K562 (cell line): ENCODE data around the gene DESI1. TPM values are rescaled to one million over a fixed set of nuclear protein-coding genes. Genes with fewer than 3 reads are reported as not detected.

ENCODE experiments used
- HES1 ChIP-seq: fragments of 450-650 bp; IDR thresholded peaks from 2 replicates; pipeline ENCODE4 v1.6.1; 2016; ENCODE audit warnings: low read depth, mild to moderate bottlenecking, moderate library complexity
- HMG20B ChIP-seq: fragments of 250-450 bp; sonication (Bioruptor Pico); IDR thresholded peaks from 2 replicates; pipeline ENCODE4 v1.5.0; 2021; ENCODE audit warnings: mild to moderate bottlenecking
- MCM3 ChIP-seq: fragments of 450-650 bp; IDR thresholded peaks from 2 replicates; pipeline ENCODE4 v1.6.1; 2016
- SFPQ ChIP-seq: fragments of 200-400 bp; formaldehyde crosslinking; IDR thresholded peaks from 2 replicates; pipeline ENCODE4 v1.6.1; 2017; ENCODE audit warnings: mild to moderate bottlenecking, low read depth, low read length, moderate library complexity
- SMARCB1 ChIP-seq: IDR thresholded peaks from 2 replicates; pipeline ENCODE4 v1.6.1; 2011; ENCODE audit warnings: improper control_type of control experiment, low read depth; ENCODE audit not compliant: insufficient read length
- polyA plus RNA-seq, 8 experiments: library from polyadenylated mRNA; depleted of rRNA in 4 of 8; stranded (reverse) in 5 of 8; unstranded in 3 of 8; fragments of >200 nt; fragmentation: Nextera tagmentation in 2 of 8; fragmentation: Illumina TruSeq in 1 of 8; extraction: Ambion mirVana in 2 of 8; extraction: Trizol in 1 of 8; gene quantifications; 2 replicates each; pipeline versions ENCODE4 v1.2.1 to v1.2.3, GENCODE V29; 2011 to 2014; ENCODE audit warnings: inconsistent platforms in 1 of 8, missing spikeins in 1 of 8
- total RNA-seq, 7 experiments: library from RNA; depleted of rRNA in 6 of 7; stranded (reverse); fragments of >200 nt in 6 of 7; fragmentation: Illumina TruSeq in 2 of 7; extraction: Trizol in 2 of 7; gene quantifications; 2 replicates each; pipeline versions ENCODE4 v1.2.1 to v1.2.3, GENCODE V29; 2011 to 2021; ENCODE audit warnings: low replicate concordance in 1 of 7
- TF ChIP-seq, protein P1 (sequence below): fragments of 250-450 bp; sonication (Bioruptor Pico); IDR thresholded peaks from 2 replicates; pipeline ENCODE4 v1.9.0; 2021; ENCODE audit warnings: mild to moderate bottlenecking

The DESI1 gene
- total and polyA plus RNA-seq, 9 of the 15 experiments (the other 6 are each of a cell fraction or from before 2014, with no cell fraction given): 7.2 to 45.9 (median 29.8) TPM

DNA sequence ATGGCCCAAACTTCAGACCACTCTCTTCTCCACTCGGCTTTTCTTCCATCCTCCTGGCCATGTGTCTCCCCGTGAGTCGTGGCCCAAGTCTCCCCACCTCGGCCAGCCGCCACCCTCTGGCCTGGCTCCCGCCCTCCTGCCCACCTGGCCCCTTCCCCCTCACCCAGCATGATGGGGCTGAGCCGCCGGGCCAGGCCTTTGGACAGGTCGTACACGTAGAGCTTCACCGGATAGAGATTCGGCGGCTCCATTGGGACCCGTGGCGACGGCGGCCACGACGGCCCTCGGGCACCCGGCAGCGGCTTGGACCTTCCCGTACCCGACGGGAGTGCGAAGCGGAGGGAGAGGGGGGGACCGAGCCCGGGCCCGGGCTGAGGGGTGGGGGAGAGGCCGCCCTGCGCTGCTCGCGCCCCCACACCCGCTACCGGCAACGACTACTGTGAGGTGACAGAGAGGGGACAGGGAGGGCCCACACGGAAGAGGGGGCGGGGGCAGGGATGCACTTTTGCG lies at the start of gene DESI1 (continued):
- TF ChIP-seq, protein P1, sequence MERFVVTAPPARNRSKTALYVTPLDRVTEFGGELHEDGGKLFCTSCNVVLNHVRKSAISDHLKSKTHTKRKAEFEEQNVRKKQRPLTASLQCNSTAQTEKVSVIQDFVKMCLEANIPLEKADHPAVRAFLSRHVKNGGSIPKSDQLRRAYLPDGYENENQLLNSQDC (CRISPR knock-in tag): no peak
- TF ChIP-seq HES1 (no peak), SFPQ (no peak), SMARCB1 (no peak), MCM3 (no peak), HMG20B (CRISPR knock-in tag) (no peak)
